GM12865 (cell line): ENCODE results near the gene UMAD1.

ENCODE experiments used
- DNase-seq: peaks from one replicate; pipeline ENCODE4 v3.0.0; 2010; ENCODE audit warnings: low read depth
- H3K4me3 ChIP-seq: 2 replicates; pipeline ENCODE4 v1.5.1; 2011; ENCODE audit warnings: mild to moderate bottlenecking, low read depth, low read length, control low read depth
- CTCF ChIP-seq: IDR thresholded peaks from 2 replicates; pipeline ENCODE4 v1.5.1; 2011; ENCODE audit warnings: low read length, control low read depth, low read depth, inconsistent platforms; ENCODE audit not compliant: insufficient read depth; ENCODE audit errors: missing control alignments

The UMAD1 gene

GRCh38 chr7:7628476-7628875, 12.1 kb upstream of the UMAD1 start:
- no peak overlapping the region for H3K4me3 ChIP-seq
- TF ChIP-seq CTCF, result no peak
- no peak for DNase-seq

- no peak for TF ChIP-seq CTCF
- no peak for DNase-seq
- no peak overlapping the region for H3K4me3 ChIP-seq
Measured at GRCh38 chr7:7630626-7631329, 9.8 kb upstream of the UMAD1 start.

GRCh38 chr7:7639421-7639820, 1.1 kb upstream of the UMAD1 start:
- DNase-seq, result peak; percentile 6
- peak overlapping the region; percentile 96 for H3K4me3 ChIP-seq
- TF ChIP-seq CTCF, result no peak

- peak overlapping the region; percentile 96 for H3K4me3 ChIP-seq
- peak; percentile 66 for DNase-seq
- no peak for TF ChIP-seq CTCF
Measured at GRCh38 chr7:7639847-7640220, 718 bp upstream of the UMAD1 start.

- DNase-seq, result no peak
- peak overlapping the region; percentile 77 for H3K4me3 ChIP-seq
- no peak for TF ChIP-seq CTCF
Measured at GRCh38 chr7:7641129-7641663, 644 bp downstream of the UMAD1 start.

GRCh38 chr7:7642081-7642480, 1.5 kb downstream of the UMAD1 start:
- H3K4me3 ChIP-seq, result no peak overlapping the region
- no peak for DNase-seq
- no peak for TF ChIP-seq CTCF
